Measurements from ENCODE around the gene AXIN1. TPM values are rescaled to one million over a fixed set of nuclear protein-coding genes. Genes with fewer than 3 reads are reported as not detected.
"Not testable (repeated sequence)": the region's sequence is repeated elsewhere in the genome, so short reads cannot be mapped to it uniquely, and the experiment has no call there.

The AXIN1 gene
- total RNA-seq, 1 donor = 45.8 TPM

DNA sequence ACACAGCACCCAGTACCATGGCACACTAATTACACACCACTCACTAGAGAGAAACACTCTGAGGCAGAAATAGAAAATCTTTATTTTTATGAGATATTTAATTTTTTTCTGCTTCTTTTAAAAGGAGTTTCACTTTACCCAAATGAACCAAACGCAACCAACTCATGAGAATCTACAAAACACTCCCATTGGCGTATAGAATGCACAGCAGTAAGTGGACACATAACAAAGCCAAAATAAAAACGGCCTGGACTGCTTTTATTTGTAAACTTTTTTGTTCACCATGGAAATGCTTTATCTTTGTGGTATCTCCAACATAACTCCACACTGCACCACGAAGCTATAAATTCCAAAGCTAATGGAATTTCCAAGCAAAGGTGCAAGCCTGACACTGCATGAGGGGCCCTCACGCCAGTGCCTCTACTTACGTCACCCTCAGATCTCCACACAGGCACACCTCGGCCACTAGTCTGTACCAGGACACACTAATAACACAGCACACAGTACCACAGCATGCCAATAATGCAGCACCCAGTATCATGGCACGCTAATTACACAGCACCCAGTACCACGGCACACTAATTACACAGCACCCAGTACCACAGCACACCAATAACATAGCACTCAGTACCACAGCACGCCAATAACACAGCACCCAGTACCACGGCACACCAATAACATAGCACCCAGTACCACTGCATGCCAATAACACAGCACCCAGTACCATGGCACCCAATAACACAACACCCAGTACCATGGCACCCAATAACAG is 17.5 kb downstream of the AXIN1 start:
- DNase-seq (ENCODE audit: low read depth in 2 of 3, low spot score in 2 of 3) = not testable (repeated sequence)

GRCh38 chr16:334164-334832 is 18.2 kb downstream of the AXIN1 start:
- not testable (repeated sequence) for DNase-seq (ENCODE audit: low read depth in 2 of 3, low spot score in 2 of 3)

DNA sequence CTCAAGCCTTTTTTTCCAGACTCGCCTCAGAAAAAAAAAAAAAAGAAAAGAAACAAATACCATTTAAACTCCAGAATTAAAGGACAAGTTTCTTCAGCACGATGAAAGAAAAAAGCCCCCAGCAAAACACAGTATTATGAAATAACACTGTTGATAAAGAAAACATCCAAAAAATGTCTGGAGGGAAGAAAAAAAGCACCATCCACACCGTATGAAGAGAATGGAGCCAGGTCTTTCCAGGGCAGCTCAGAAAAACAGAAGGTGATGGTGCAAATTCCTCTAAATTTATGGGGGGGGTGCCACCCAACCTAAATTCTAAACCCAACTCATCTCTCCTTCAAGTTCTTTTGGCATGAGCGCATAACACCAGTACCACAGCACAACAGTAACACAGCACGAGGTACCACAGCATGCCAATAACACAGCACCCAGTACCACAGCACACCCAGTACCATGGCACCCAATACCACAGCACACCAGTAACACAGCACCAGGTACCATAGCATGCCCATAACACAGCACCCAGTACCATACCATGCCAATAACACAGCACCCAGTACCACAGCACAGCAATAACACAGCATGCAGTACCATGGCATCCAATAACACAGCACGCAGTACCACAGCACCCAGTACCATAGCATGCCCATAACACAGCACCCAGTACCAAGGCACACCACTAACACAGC is 19.0 kb downstream of the AXIN1 start:
- DNase-seq (ENCODE audit: low read depth in 2 of 3, low spot score in 2 of 3) = no peak

DNA sequence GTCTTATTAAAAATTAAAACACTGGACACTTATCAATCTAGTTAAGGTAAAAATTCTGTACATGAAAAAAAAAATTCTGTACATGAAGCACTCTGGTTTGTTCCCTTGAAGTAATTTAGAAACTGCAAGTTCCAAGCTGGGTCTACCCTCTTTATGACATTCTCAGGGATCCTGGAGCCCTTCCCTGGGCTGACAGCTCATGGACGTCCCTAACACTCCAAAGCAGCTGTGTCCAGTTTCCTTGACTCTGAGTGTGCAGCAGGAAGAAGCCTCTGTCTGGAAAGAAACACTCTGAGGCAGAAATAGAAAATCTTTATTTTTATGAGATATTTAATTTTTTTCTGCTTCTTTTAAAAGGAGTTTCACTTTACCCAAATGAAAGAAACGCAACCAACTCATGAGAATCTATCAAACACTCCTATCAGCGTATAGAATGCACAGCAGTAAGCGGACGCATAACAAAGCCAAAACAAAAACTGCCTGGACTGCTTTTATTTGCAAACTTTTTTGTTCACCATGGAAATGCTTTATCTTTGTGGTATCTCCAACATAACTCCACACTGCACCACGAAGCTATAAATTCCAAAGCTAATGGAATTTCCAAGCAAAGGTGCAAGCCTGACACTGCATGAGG is 21.2 kb downstream of the AXIN1 start:
- peak in 1 of 3 donors; percentile 47 for DNase-seq (ENCODE audit: low read depth in 2 of 3, low spot score in 2 of 3)

DNA sequence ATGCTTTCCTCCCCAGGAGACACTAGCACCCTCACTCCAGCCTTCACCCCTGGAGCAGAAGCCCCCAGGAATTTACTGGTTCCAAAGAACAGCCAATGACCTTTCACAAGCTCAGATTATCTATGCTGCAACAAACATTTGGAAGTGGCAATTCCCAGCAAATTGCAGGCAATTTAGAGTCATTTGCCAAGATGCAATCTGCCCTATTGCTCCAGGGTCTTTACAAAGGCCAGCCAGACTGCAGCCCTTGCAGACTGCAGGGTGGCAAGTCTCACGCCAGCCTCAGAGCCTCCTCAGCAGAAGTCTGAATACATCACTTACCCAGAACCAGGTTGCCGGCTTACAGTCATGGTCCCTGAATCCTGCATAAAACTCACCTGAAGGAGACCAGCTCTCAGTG is 21.8 kb downstream of the AXIN1 start:
- DNase-seq (ENCODE audit: low read depth in 2 of 3, low spot score in 2 of 3) = no peak

DNA sequence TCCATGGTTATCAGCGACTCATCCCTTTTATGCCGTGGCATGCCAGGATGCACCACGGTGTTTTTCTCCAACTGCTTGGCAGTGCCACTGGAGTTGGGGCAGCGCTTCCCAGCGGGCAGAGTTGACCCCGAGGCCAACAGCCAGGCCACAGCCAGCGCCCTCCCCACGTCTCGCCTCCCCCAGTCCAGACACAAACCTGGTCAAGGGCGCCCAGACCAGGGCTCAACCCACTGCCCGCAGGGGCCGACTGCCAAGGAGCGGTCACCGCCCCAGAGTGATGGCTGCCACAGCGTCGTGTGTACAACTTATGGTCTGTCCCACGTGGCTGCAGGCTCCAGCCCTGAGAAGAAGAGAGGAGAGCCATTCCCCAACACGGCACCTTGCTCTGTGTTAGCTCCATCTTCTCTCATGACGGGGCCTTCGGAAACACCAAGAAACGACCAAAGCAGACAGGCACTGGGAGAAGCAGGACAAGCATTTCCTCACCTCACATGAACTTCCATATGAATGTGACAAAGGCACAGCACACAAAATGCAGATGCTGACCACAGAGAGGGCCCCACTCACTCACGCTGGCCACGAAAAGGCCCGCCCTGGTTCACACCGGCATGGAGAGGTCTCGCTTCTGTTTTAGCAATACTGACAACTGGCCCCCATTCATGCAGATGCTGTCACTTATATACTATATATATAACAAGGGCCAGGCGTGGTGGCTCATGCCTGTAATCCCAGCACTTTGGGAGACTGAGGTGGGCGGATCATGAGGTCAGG is 27.0 kb downstream of the AXIN1 start:
- DNase-seq (ENCODE audit: low read depth in 2 of 3, low spot score in 2 of 3) = peak in 1 of 3 donors; percentile 23

- DNase-seq (ENCODE audit: low read depth in 2 of 3, low spot score in 2 of 3) = peak; percentile 65 to 73 (median 66)
Measured at GRCh38 chr16:324451-325334, 27.8 kb downstream of the AXIN1 start.

DNA sequence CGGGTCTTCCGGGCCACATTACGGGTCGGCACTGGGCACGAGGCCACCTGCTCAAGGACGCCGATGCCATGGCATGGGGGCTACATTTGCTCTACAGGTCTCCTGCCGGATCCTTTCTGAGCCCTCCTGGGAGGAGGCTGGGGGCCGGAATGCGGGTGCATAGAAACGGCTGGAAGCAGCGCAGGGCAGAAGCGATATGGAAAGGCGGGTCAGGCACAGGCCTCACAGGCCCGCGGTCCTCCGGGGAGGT is 28.4 kb downstream of the AXIN1 start:
- no peak for DNase-seq (ENCODE audit: low read depth in 2 of 3, low spot score in 2 of 3)

GRCh38 chr16:322476-323143 is 29.9 kb downstream of the AXIN1 start:
- no peak for DNase-seq (ENCODE audit: low read depth in 2 of 3, low spot score in 2 of 3)

GRCh38 chr16:321532-321931 is 31.0 kb downstream of the AXIN1 start:
- DNase-seq (ENCODE audit: low read depth in 2 of 3, low spot score in 2 of 3) = no peak

DNA sequence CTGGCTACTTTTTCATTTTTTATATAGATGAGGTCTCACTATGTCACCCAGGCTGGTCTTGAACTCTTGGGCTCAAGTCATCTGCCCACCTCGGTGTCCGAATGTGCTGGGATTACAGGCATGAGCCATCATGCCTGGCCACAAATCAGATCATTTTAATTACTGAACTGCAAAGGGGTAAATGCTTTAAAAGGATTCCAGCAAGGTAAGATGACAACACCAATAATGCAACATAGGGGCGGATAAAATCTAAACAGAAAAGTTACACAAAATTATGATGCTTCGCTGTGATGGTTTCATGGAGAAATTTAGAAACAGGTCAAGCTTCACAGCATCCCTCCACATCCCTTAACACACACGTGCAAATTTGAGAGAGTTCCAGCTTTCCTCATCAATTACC is 32.3 kb downstream of the AXIN1 start:
- no peak for DNase-seq (ENCODE audit: low read depth in 2 of 3, low spot score in 2 of 3)

GRCh38 chr16:318628-319027 is 33.9 kb downstream of the AXIN1 start:
- no peak for DNase-seq (ENCODE audit: low read depth in 2 of 3, low spot score in 2 of 3)

- DNase-seq (ENCODE audit: low read depth in 2 of 3, low spot score in 2 of 3) = no peak
Measured at GRCh38 chr16:317583-317982, 34.9 kb downstream of the AXIN1 start.

- DNase-seq (ENCODE audit: low read depth in 2 of 3, low spot score in 2 of 3) = no peak
Measured at GRCh38 chr16:316741-317464, 35.6 kb downstream of the AXIN1 start.

GRCh38 chr16:314795-315299 is 37.7 kb downstream of the AXIN1 start:
- no peak for DNase-seq (ENCODE audit: low read depth in 2 of 3, low spot score in 2 of 3)

- DNase-seq (ENCODE audit: low read depth in 2 of 3, low spot score in 2 of 3) = no peak
Measured at GRCh38 chr16:314351-314750, 38.2 kb downstream of the AXIN1 start.

GRCh38 chr16:311725-312124 is 40.8 kb downstream of the AXIN1 start:
- no peak for DNase-seq (ENCODE audit: low read depth in 2 of 3, low spot score in 2 of 3)

DNA sequence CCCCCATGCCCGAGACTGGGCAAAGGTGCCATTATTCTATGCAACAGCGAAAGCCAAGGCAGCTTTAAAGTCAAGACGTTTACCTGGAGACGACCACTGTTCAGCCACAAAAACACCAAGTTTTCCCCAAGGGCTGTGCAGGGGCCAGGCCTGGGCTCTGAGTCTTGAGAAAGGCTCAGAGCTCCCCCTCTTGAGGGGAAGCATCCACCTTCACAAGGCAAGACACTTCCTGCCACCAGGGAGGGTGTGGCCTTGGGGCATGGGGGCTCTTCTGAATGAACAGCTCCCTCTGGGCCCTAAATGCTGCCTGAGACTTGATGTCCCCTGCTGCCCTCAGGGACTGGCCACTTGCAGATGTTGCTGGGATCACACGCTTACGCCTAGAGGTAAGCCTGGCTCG is 43.0 kb downstream of the AXIN1 start:
- DNase-seq (ENCODE audit: low read depth in 2 of 3, low spot score in 2 of 3) = peak in 1 of 3 donors; percentile 32
